Tibial artery (tissue), 4 donors: ENCODE measurements around the gene SLC13A3.

ENCODE experiments used
- DNase-seq, 2 donors: peaks; one replicate each; pipeline ENCODE4 v3.0.0-alpha.2; 2019
- H3K27ac ChIP-seq, 2 donors: fragments of 200-600 bp; sonication (generic) in 1 of 2; 1 replicate in 1 of 2; 2 replicates in 1 of 2; pipeline ENCODE4 v1.5.1; 2018 to 2019; ENCODE audit warnings: mild to moderate bottlenecking in 1 of 2
- H3K27me3 ChIP-seq, 2 donors: fragments of 200-600 bp; sonication (generic) in 1 of 2; one replicate each; pipeline versions ENCODE4 v1.5.1 to v1.6.0; 2016 to 2019
- H3K36me3 ChIP-seq, 3 donors: fragments of 200-600 bp; sonication (generic) in 2 of 3; one replicate each; pipeline ENCODE4 v1.5.1; 2016 to 2019; ENCODE audit warnings: mild to moderate bottlenecking in 2 of 3
- H3K4me1 ChIP-seq, 4 donors: fragments of 200-600 bp; sonication (generic) in 2 of 4; 1 replicate in 3 of 4; 2 replicates in 1 of 4; pipeline ENCODE4 v1.5.1; 2016 to 2019
- H3K4me3 ChIP-seq, 2 donors: fragments of 200-600 bp; sonication (generic) in 1 of 2; 1 replicate in 1 of 2; 2 replicates in 1 of 2; pipeline ENCODE4 v1.5.1; 2018 to 2019; ENCODE audit warnings: mild to moderate bottlenecking in 2 of 2
- H3K9me3 ChIP-seq, 3 donors: fragments of 200-600 bp; sonication (generic) in 1 of 3; one replicate each; pipeline ENCODE4 v1.5.1; 2016 to 2019
- CTCF ChIP-seq, 2 experiments: fragments of 200-600 bp in 1 of 2; fragments of 450-650 bp in 1 of 2; IDR thresholded peaks; one replicate each; pipeline ENCODE4 v1.5.1; 2017 to 2019; ENCODE audit warnings: antibody characterized with exemption in 2 of 2, mild to moderate bottlenecking in 1 of 2, moderate library complexity in 1 of 2
- intact Hi-C: fragments of 100-400 bp; cut with DNase I; formaldehyde crosslinking; loops from one replicate; pipeline ENCODE4 v1.15.0; 2023; ENCODE audit warnings: low total_unique reads

SLC13A3 gene

GRCh38 chr20:46572790-46573189, 78.5 kb downstream of the SLC13A3 start:
- TF ChIP-seq CTCF (IDR thresholded peaks at IDR 0.05): no peak
- Histone ChIP-seq H3K36me3 (no peaks in the 10 kb centered on the region), H3K27me3 (no peaks in the 10 kb centered on the region), H3K27ac (no peak overlapping the region), H3K4me1 (peaks cover 0 to 17% (median 10%) of the 10 kb centered on the region in 4 donors), H3K9me3 (no peaks in the 10 kb centered on the region), H3K4me3 (no peak overlapping the region)
- no peak for DNase-seq
- intact Hi-C loops: no loop called here

GRCh38 chr20:46572153-46572552, 79.1 kb downstream of the SLC13A3 start:
- H3K27ac ChIP-seq: no peak overlapping the region
- TF ChIP-seq CTCF (IDR thresholded peaks at IDR 0.05): no peak
- no peak overlapping the region for H3K4me3 ChIP-seq

GRCh38 chr20:46571418-46571817, 79.8 kb downstream of the SLC13A3 start:
- peaks cover 0 to 17% (median 10%) of the 10 kb centered on the region in 4 donors for H3K4me1 ChIP-seq
- H3K27ac ChIP-seq: no peak overlapping the region

More at GRCh38 chr20:46572153-46572552, 79.1 kb downstream of the SLC13A3 start:
- Histone ChIP-seq H3K27me3 (no peaks in the 10 kb centered on the region), H3K36me3 (no peaks in the 10 kb centered on the region), H3K9me3 (no peaks in the 10 kb centered on the region), H3K4me1 (peaks cover 0 to 17% (median 10%) of the 10 kb centered on the region in 4 donors)
- intact Hi-C loops: no loop called here
- DNase-seq: no peak

GRCh38 chr20:46570956-46571355, 80.3 kb downstream of the SLC13A3 start:
- H3K27me3 ChIP-seq: no peaks in the 10 kb centered on the region
- DNase-seq: no peak
- H3K36me3 ChIP-seq: no peaks in the 10 kb centered on the region
- no peak for TF ChIP-seq CTCF (IDR thresholded peaks at IDR 0.05)
- H3K27ac ChIP-seq: no peak overlapping the region
- H3K9me3 ChIP-seq: no peaks in the 10 kb centered on the region
- H3K4me3 ChIP-seq: no peak overlapping the region
- H3K4me1 ChIP-seq: peaks cover 0 to 17% (median 10%) of the 10 kb centered on the region in 4 donors
- intact Hi-C loops: no loop called here

More at GRCh38 chr20:46571418-46571817, 79.8 kb downstream of the SLC13A3 start:
- Histone ChIP-seq H3K9me3 (no peaks in the 10 kb centered on the region), H3K27me3 (no peaks in the 10 kb centered on the region), H3K36me3 (no peaks in the 10 kb centered on the region), H3K4me3 (no peak overlapping the region)
- DNase-seq: no peak
- no peak for TF ChIP-seq CTCF (IDR thresholded peaks at IDR 0.05)
- intact Hi-C loops: no loop called here

- Histone ChIP-seq H3K4me1 (peaks cover 0 to 17% (median 10%) of the 10 kb centered on the region in 4 donors), H3K4me3 (no peak overlapping the region), H3K9me3 (no peaks in the 10 kb centered on the region), H3K27ac (no peak overlapping the region), H3K36me3 (no peaks in the 10 kb centered on the region), H3K27me3 (no peaks in the 10 kb centered on the region)
- DNase-seq: no peak
- no peak for TF ChIP-seq CTCF (IDR thresholded peaks at IDR 0.05)
- intact Hi-C loops: no loop called here
These were observed 81.3 kb downstream of the SLC13A3 start for GRCh38 chr20:46569961-46570360.
